K562 (cell line): ENCODE measurements around the gene ENTREP1. TPM values are rescaled to one million over a fixed set of nuclear protein-coding genes. Genes with fewer than 3 reads are reported as not detected.

Source experiments
- ATAC-seq: fragments of 200-7000 bp; cut with Tn5 transposase; 3 replicates; pipeline ENCODE4 v1.9.1; 2020; ENCODE audit warnings: moderate library complexity
- BruUV-seq: library from RNA; stranded (reverse); fragments of 400-500 nt; replicated peaks from 2 replicates; lab custom pipeline; 2021; lab: Mats Ljungman, UMichigan
- CTCF ChIA-PET: fragments of 300-600 bp; formaldehyde crosslinking; extraction: SDS; loops from one replicate; lab custom pipeline; 2021; ENCODE audit warnings: low intra/inter-chr PET ratio; lab: Yijun Ruan, JAX
- POLR2A ChIA-PET: fragments of 300-600, 350-650 bp; sonication (Branson Sonifier 250); formaldehyde crosslinking; extraction: SDS; loops from one replicate; lab custom pipeline; 2021; ENCODE audit warnings: antibody characterized with exemption, inconsistent platforms; lab: Yijun Ruan, JAX
- DNase-seq, 4 experiments: peaks; one replicate each; pipeline versions ENCODE4 v3.0.0 to v3.0.0-alpha.2; 2011 to 2018; ENCODE audit warnings: low spot score in 3 of 4, mixed read lengths in 3 of 4; ENCODE audit errors: extremely low read depth in 1 of 4
- FAIRE-seq: peaks from 2 replicates; lab custom pipeline; 2011; peaks lifted over from hg19 to GRCh38; lab: Jason Lieb, UNC
- H2AFZ ChIP-seq: 2 replicates; pipeline ENCODE4 v1.6.0; 2011; ENCODE audit warnings: low read depth, low read length, control low read depth, inconsistent platforms
- H3K27ac ChIP-seq: fragments of 200-600 bp; 3 replicates; pipeline ENCODE4 v1.8.0; 2011; ENCODE audit warnings: low read depth, mild to moderate bottlenecking, control low read depth, inconsistent platforms, low read length, moderate library complexity, mixed read lengths; ENCODE audit errors: extremely low read depth
- H3K27me3 ChIP-seq, 2 experiments: fragments of 300-600 bp in 1 of 2; 2 replicates in 1 of 2; 3 replicates in 1 of 2; pipeline versions ENCODE4 v1.6.0 to v1.8.0; 2011; ENCODE audit warnings: inconsistent platforms in 2 of 2, low read length in 2 of 2, mild to moderate bottlenecking in 1 of 2, mixed read lengths in 1 of 2, moderate library complexity in 1 of 2; ENCODE audit not compliant: control insufficient read depth in 2 of 2, insufficient read depth in 2 of 2
- H3K36me3 ChIP-seq: fragments of 300-600 bp; 3 replicates; pipeline ENCODE4 v1.8.0; 2011; ENCODE audit warnings: mild to moderate bottlenecking, low read length, inconsistent platforms; ENCODE audit not compliant: control insufficient read depth, insufficient read depth
- H3K4me1 ChIP-seq, 2 experiments: fragments of 200-600 bp in 1 of 2; replicated peaks in 1 of 2; 2 replicates in 1 of 2; 3 replicates in 1 of 2; pipeline versions ENCODE4 v1.5.1 to v1.8.0; 2011; ENCODE audit warnings: inconsistent platforms in 2 of 2, low read length in 2 of 2, mild to moderate bottlenecking in 1 of 2, mixed read lengths in 1 of 2, moderate library complexity in 1 of 2; ENCODE audit not compliant: control insufficient read depth in 2 of 2, insufficient read depth in 2 of 2
- H3K4me2 ChIP-seq: 2 replicates; pipeline ENCODE4 v1.6.1; 2011; ENCODE audit warnings: low read length, control low read depth, inconsistent platforms, mixed read lengths; ENCODE audit not compliant: insufficient read depth
- H3K4me3 ChIP-seq: fragments of 200-600 bp; sonication (generic), shearing (Covaris generic); 2 replicates; pipeline ENCODE4 v1.5.1; 2016; ENCODE audit warnings: control low read depth, inconsistent platforms
- H3K79me2 ChIP-seq: fragments of 200-600 bp; 3 replicates; pipeline ENCODE4 v1.8.0; 2011; ENCODE audit warnings: low read length, inconsistent platforms; ENCODE audit not compliant: control insufficient read depth, insufficient read depth
- H3K9ac ChIP-seq, 2 experiments: 2 replicates each; pipeline versions ENCODE4 v1.6.0 to v1.6.1; 2011; ENCODE audit warnings: low read depth in 2 of 2, low read length in 2 of 2, control low read depth in 1 of 2, inconsistent platforms in 1 of 2, mild to moderate bottlenecking in 1 of 2, mixed read lengths in 1 of 2; ENCODE audit not compliant: insufficient read depth in 1 of 2
- H3K9me1 ChIP-seq: one replicate; pipeline ENCODE4 v1.6.0; 2011; ENCODE audit warnings: inconsistent platforms, mild to moderate bottlenecking, low read length, moderate library complexity; ENCODE audit not compliant: control insufficient read depth, insufficient read depth
- H3K9me3 ChIP-seq: replicated peaks from 2 replicates; pipeline ENCODE4 v1.5.1; 2011; ENCODE audit warnings: low read depth, low read length, inconsistent platforms; ENCODE audit not compliant: control insufficient read depth, insufficient read depth
- H4K20me1 ChIP-seq: replicated peaks from 2 replicates; pipeline ENCODE4 v1.6.1; 2011; ENCODE audit warnings: low read length, inconsistent platforms, mixed read lengths; ENCODE audit not compliant: control insufficient read depth, insufficient read depth
- HCFC1 ChIP-seq: IDR thresholded peaks from 2 replicates; pipeline ENCODE4 v1.6.1; 2012; ENCODE audit warnings: low read depth, low read length, improper control_type of control experiment
- PKNOX1 ChIP-seq: fragments of 450-650 bp; IDR thresholded peaks from 2 replicates; pipeline ENCODE4 v1.6.1; 2016
- ZNF436 ChIP-seq: fragments of 250-450, 450-650 bp; sonication (Bioruptor Pico); formaldehyde crosslinking; IDR thresholded peaks from 2 replicates; pipeline ENCODE4 v1.7.0; 2020; ENCODE audit warnings: mild to moderate bottlenecking
- ZNF639 ChIP-seq, 2 experiments: fragments of 200-800 bp in 1 of 2; sonication (Bioruptor generic) in 1 of 2; sonication (generic) in 1 of 2; formaldehyde crosslinking in 1 of 2; IDR thresholded peaks in 1 of 2; conservative IDR thresholded peaks in 1 of 2; 2 replicates each; pipeline versions ENCODE4 v1.5.0 to v1.6.1; 2016 to 2020; ENCODE audit warnings: missing compliant biosample characterization in 1 of 2, missing genetic modification characterization in 1 of 2, missing genetic modification reagents in 1 of 2
- WGBS: fragments of 100-300 bp; shearing (Covaris generic); methylation state at CpG from one replicate; pipeline ENCODE4 v1.1.6; 2016; ENCODE audit warnings: low coverage, mixed read lengths; ENCODE audit not compliant: insufficient coverage; ENCODE audit errors: missing lambda C conversion rate; 5-methylcytosine and 5-hydroxymethylcytosine counted together
- in situ Hi-C: fragments of 300-500 bp; cut with MboI; formaldehyde crosslinking; loops from 4 replicates; pipeline ENCODE4 v1.15.0; 2018; ENCODE audit warnings: inconsistent platforms, mixed read lengths
- intact Hi-C: fragments of 100-400 bp; cut with micrococcal nuclease; formaldehyde crosslinking; loops from 2 replicates; pipeline ENCODE4 v1.14.2; 2022
- polyA plus RNA-seq, 8 experiments: library from polyadenylated mRNA; depleted of rRNA in 4 of 8; stranded (reverse) in 5 of 8; unstranded in 3 of 8; fragments of >200 nt; fragmentation: Nextera tagmentation in 2 of 8; fragmentation: Illumina TruSeq in 1 of 8; extraction: Ambion mirVana in 2 of 8; extraction: Trizol in 1 of 8; gene quantifications; 2 replicates each; pipeline versions ENCODE4 v1.2.1 to v1.2.3, GENCODE V29; 2011 to 2014; ENCODE audit warnings: inconsistent platforms in 1 of 8, missing spikeins in 1 of 8
- total RNA-seq, 7 experiments: library from RNA; depleted of rRNA in 6 of 7; stranded (reverse); fragments of >200 nt in 6 of 7; fragmentation: Illumina TruSeq in 2 of 7; extraction: Trizol in 2 of 7; gene quantifications; 2 replicates each; pipeline versions ENCODE4 v1.2.1 to v1.2.3, GENCODE V29; 2011 to 2021; ENCODE audit warnings: low replicate concordance in 1 of 7

Gene ENTREP1
- total and polyA plus RNA-seq, 9 of the 15 experiments (the other 6 are each of a cell fraction or from before 2014, with no cell fraction given) = not detected

GRCh38 chr9:69322256-69322655, 2.8 kb upstream of the ENTREP1 start:
- H3K4me1 ChIP-seq = peaks cover 0 to 7% of the 10 kb centered on the region in 2 experiments; a peak in 1 of 5 replicates
- no peaks in the 10 kb centered on the region for H3K79me2 ChIP-seq
- DNase-seq = no peak
- POLR2A ChIA-PET = interaction anchor here (0.6 to 0.7 kb wide), 2 partner anchors 126 to 283 kb away, joined by 3 read pairs; no protein-coding TSS in a partner anchor
- BruUV-seq = no TSS peak
- no peaks in the 10 kb centered on the region for H4K20me1 ChIP-seq
- peaks cover 10 to 24% of the 10 kb centered on the region in 2 experiments; a peak in 4 of 5 replicates for H3K27me3 ChIP-seq
- H3K36me3 ChIP-seq = no peaks in the 10 kb centered on the region
- no peak for ATAC-seq
- H3K9me3 ChIP-seq = no peaks in the 10 kb centered on the region
- CTCF ChIA-PET = no interaction called here
- no peak overlapping the region for H3K4me2 ChIP-seq
- intact Hi-C loops = no loop called here
- H2AFZ ChIP-seq = no peak overlapping the region
- no peak overlapping the region for H3K9ac ChIP-seq
- FAIRE-seq = no peak
- TF ChIP-seq ZNF436 (CRISPR knock-in tag) = no peak
- no peak for TF ChIP-seq ZNF639 (CRISPR knock-in tag; conservative IDR thresholded peaks at IDR 0.05 in 1 of 2, IDR thresholded peaks at IDR 0.05 in 1 of 2)
- TF ChIP-seq PKNOX1 = peak; percentile 62
- TF ChIP-seq HCFC1 = no peak
- TF ChIP-seq, all 486 proteins: peak for 1
- WGBS = 0% methylated on average over 1 of the region's 1 CpG
- H3K9me1 ChIP-seq = no peaks in the 10 kb centered on the region
- H3K27ac ChIP-seq = no peak overlapping the region
- in situ Hi-C loops = no loop called here
- H3K4me3 ChIP-seq = no peak overlapping the region
